GM13977 (cell line): ENCODE measurements around the gene EIF3K.

ENCODE experiments used
- DNase-seq: peaks from one replicate; pipeline ENCODE4 v3.0.0; 2012; ENCODE audit warnings: low spot score
- in situ Hi-C: fragments of 300-500 bp; cut with MboI; formaldehyde crosslinking; loops from one replicate; pipeline ENCODE4 v1.12.0; 2022; ENCODE audit warnings: low sequenced_read_pairs, low pct_unique_long_range_greater_than_20kb, mixed read lengths, inconsistent platforms; ENCODE audit not compliant: unreplicated experiment
- TF ChIP-seq, protein P1 (sequence below): IDR thresholded peaks from 2 replicates; pipeline ENCODE4 v1.5.1; 2012; ENCODE audit warnings: mild to moderate bottlenecking, control low read depth; ENCODE audit not compliant: insufficient read depth; ENCODE audit errors: extremely low read depth, missing control alignments

The EIF3K gene

GRCh38 chr19:38650172-38650775 lies 31.3 kb downstream of the EIF3K start:
- no peak for DNase-seq
- TF ChIP-seq, protein P1, sequence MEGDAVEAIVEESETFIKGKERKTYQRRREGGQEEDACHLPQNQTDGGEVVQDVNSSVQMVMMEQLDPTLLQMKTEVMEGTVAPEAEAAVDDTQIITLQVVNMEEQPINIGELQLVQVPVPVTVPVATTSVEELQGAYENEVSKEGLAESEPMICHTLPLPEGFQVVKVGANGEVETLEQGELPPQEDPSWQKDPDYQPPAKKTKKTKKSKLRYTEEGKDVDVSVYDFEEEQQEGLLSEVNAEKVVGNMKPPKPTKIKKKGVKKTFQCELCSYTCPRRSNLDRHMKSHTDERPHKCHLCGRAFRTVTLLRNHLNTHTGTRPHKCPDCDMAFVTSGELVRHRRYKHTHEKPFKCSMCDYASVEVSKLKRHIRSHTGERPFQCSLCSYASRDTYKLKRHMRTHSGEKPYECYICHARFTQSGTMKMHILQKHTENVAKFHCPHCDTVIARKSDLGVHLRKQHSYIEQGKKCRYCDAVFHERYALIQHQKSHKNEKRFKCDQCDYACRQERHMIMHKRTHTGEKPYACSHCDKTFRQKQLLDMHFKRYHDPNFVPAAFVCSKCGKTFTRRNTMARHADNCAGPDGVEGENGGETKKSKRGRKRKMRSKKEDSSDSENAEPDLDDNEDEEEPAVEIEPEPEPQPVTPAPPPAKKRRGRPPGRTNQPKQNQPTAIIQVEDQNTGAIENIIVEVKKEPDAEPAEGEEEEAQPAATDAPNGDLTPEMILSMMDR, result no peak

GRCh38 chr19:38650911-38651584 lies 32.1 kb downstream of the EIF3K start:
- in situ Hi-C loops, result no loop called here
- no peak for DNase-seq
- TF ChIP-seq, protein P1, result no peak

More at GRCh38 chr19:38650172-38650775, 31.3 kb downstream of the EIF3K start:
- in situ Hi-C loops, result no loop called here

DNA sequence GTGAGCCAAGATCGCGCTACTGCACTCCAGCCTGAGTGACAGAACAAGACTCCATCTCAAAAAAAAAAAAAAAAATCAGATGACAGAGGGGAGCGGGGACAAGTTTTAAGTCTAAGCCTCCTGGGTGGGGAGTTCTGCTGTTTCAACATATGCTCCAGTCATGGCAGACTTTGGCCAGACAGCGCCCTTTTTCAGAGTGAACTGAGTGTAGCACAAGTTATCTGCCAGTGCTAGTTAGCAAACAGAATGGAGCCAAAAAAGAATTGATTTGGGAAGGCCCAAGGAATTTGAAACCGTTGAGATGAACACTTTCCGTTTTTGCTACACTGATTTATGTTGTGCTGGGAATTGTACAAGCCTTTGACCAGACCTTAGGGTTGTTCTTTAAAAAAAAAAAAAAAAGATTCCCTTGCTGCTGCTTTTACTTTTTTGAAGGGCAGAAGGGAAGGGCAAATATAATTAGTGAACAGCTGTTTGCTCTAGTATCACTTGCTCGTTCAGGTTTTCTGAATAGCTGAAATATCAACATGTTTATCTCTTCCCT lies 34.1 kb downstream of the EIF3K start:
- TF ChIP-seq, protein P1, result no peak
- no peak for DNase-seq
- in situ Hi-C loops, result no loop called here

GRCh38 chr19:38654628-38655055 lies 35.7 kb downstream of the EIF3K start:
- TF ChIP-seq, protein P1, result no peak
- in situ Hi-C loops, result no loop called here
- DNase-seq, result no peak

- TF ChIP-seq, protein P1, result no peak
- peak; percentile 59 for DNase-seq
- in situ Hi-C loops, result no loop called here
Observed at GRCh38 chr19:38655148-38655824, 36.3 kb downstream of the EIF3K start.

DNA sequence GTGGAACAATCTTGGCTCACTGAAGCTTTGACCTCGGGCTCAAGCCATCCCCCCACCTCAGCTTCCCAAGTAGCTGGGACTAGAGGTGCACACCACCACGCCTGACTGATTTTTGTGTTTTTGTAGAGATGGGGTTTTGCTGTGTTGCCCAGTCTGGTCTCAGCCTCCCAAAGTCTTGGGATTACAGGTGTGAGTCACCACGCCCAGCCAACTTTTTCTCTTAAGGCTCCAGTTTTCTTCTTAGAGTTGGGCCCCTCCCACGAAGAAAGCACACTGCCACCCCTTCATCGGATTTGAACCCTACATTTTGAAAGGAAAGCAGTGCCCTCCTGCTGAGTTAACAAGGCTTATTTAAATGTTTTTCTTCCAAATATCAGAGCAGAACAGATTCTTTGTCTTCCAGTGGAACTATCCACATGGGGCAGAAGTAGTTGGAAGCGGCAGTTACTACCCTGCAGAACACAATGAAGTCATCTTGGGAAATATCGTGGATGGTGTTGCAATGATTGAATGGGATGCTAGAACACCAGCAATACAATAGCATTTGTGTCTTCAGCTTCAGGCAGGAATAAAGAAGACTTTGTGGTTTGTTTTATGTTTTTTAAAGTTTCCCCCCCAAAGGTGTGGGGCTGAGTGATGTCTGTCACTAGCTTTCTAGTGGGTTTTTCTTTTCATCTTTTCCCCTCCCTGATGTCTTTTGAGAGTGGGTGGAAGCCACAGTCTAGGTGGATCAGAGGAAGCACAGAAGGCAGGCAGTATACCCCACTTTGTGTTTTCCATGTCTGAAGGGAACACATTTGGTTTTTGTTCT lies 37.4 kb downstream of the EIF3K start:
- in situ Hi-C loops, result no loop called here
- TF ChIP-seq, protein P1, result no peak
- no peak for DNase-seq
